ENCODE measurements around the gene PPP2R3A.

GRCh38 chr3:135916310-135916709 lies 49.2 kb upstream of the PPP2R3A start:
- no peak for TF ChIP-seq POLR2AphosphoS5 (IDR thresholded peaks at IDR 0.05; ENCODE audit: low read depth, low read length)
- TF ChIP-seq, protein P1, sequence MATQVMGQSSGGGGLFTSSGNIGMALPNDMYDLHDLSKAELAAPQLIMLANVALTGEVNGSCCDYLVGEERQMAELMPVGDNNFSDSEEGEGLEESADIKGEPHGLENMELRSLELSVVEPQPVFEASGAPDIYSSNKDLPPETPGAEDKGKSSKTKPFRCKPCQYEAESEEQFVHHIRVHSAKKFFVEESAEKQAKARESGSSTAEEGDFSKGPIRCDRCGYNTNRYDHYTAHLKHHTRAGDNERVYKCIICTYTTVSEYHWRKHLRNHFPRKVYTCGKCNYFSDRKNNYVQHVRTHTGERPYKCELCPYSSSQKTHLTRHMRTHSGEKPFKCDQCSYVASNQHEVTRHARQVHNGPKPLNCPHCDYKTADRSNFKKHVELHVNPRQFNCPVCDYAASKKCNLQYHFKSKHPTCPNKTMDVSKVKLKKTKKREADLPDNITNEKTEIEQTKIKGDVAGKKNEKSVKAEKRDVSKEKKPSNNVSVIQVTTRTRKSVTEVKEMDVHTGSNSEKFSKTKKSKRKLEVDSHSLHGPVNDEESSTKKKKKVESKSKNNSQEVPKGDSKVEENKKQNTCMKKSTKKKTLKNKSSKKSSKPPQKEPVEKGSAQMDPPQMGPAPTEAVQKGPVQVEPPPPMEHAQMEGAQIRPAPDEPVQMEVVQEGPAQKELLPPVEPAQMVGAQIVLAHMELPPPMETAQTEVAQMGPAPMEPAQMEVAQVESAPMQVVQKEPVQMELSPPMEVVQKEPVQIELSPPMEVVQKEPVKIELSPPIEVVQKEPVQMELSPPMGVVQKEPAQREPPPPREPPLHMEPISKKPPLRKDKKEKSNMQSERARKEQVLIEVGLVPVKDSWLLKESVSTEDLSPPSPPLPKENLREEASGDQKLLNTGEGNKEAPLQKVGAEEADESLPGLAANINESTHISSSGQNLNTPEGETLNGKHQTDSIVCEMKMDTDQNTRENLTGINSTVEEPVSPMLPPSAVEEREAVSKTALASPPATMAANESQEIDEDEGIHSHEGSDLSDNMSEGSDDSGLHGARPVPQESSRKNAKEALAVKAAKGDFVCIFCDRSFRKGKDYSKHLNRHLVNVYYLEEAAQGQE (IDR thresholded peaks at IDR 0.05; ENCODE audit: insufficient read depth in 1 of 2, low read depth in 2 of 2, low read length in 2 of 2): no peak
- TF ChIP-seq TAF1 (IDR thresholded peaks at IDR 0.05; ENCODE audit: borderline replicate concordance, insufficient read depth, low read length): no peak
